Activated CD8-positive, alpha-beta memory T cell treated with anti-CD3 and anti-CD28 coated beads for 48 hours (primary cell): Measurements from ENCODE around the gene PGAP6.
"Not testable (repeated sequence)": the region's sequence is repeated elsewhere in the genome, so short reads cannot be mapped to it uniquely, and the experiment has no call there.

Experiments used
- DNase-seq, 3 experiments: peaks; one replicate each; pipeline ENCODE4 v3.0.0-alpha.2; 2020; ENCODE audit warnings: low read depth in 2 of 3, low spot score in 2 of 3

The PGAP6 gene

DNA sequence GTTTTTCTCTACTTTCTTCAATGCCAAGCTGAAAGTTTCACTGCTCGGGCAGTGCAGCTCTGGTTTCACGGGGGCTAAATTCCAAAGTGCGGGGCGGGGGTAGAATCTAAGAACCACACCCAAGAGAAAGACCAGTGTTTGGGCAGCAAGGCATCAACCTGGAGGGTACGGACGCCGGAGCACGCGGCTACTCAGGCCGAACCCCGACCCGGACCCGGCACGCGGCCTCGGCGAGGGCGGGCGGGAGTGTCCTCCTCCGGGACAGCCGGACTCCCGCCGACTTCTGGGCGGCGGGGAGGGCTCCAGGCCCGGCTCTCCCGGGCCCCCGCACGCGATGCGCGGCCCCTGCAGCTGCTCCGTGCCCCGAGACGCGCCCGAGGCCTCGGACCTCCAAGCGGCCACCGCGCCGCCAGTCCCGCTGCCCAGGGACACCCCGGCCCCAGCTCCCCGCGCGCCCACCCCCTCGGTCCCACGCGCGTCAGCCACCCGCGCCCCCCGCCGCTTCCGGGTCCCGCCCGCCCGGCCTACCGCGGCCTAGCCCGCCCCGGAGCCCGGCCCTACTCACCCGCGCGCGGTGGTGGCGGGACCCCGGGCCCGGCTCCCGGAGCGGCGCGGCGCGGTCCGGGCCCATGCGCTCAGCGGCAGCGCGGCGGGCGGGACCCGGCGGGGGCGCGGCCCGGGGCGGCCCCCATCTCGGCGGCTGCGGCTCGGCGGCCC lies 29.8 kb downstream of the PGAP6 start:
- no peak for DNase-seq

DNA sequence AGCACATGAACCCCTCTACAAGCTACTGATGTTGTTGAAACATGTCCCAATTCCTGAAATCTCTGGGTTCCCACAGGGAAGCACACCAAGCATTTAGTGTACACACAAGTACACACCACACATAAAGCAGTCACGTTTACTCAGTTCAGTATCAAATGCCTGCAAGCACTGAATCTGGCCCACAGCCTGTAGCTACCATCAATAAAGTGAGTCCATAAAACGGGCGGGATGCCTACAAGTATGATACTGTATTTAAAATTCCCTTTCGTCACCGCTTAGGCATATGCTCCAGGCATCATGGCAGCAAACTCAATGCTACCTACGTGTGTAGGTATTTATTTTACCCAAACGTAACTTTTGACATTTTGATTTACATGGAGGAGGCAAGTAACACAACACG lies 31.6 kb downstream of the PGAP6 start:
- DNase-seq: no peak

DNA sequence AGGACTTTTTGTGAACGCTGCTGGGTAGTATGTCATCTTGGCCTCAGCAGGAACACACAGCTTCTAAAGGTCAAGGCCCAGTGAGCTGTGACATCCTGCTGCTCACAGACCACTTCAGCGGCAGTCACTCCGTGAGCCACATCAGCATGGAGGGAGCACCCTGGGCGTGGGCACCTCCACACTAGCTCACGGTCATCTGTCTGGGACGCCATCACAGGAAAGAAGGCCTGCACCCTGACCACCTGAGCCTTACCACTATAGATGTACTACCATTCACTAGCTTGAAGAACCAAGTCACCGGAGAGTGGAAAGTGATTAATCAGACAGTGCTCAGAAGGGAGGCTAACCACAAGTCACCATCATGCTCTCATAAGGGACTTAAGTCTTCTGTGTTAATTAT lies 32.6 kb downstream of the PGAP6 start:
- no peak for DNase-seq

DNA sequence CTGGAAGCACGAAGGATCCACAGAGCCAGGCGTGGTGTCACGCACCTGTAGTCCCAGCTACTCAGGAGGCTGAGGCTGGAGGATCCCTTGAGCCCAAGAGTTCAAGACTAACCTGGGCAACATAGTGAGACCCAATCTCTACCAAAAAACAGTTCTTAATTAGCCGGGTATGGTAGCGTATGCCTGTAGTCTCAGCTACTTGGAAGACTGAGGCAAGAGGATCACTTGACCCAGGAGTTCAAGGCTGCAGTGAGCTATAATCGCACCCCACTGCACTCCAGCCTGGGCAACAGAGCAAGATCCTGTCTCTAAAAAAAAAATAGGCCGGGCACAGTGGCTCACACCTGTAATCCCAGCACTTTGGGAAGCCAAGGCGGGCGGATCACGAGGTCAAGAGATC lies 33.3 kb downstream of the PGAP6 start:
- not testable (repeated sequence) for DNase-seq

DNA sequence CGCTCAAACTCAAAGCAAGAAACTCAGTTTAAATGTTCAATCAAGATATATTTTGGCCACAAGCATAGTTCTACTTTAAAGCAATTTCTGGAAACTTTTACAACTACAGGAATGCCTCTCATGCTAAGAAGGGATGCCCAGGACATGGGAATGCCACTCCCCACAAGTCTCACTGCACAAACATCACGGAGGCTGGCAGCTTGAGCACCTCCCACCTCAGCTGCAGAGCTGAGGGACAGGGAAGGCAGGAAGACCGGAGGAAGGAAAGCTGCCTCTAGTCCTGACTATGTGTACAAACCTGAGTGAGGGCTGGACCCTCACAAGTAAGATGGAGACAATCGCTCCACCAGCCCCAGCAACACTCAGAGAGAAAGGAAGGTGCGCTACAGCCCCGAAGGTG lies 34.6 kb downstream of the PGAP6 start:
- DNase-seq: no peak

DNA sequence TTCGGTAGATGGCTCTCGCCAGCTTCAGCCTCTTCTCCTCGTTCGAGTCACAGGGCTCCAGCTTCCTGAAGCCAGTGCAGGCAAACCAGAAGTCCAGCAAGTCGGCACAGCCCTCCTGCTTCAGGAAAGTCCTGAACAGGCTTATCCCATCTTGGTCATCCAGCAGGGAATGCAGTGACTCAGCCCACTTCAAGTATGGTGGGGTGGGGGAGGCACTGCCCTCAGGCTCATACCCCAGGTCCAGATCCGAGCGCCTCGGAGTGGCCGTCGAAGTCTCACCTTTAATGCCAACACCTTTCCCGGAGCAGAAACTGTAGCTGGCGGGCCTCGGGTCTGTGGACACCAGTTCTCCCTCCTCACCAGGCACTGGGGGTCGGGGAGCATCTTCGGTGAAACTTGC lies 35.2 kb downstream of the PGAP6 start:
- DNase-seq: no peak

DNA sequence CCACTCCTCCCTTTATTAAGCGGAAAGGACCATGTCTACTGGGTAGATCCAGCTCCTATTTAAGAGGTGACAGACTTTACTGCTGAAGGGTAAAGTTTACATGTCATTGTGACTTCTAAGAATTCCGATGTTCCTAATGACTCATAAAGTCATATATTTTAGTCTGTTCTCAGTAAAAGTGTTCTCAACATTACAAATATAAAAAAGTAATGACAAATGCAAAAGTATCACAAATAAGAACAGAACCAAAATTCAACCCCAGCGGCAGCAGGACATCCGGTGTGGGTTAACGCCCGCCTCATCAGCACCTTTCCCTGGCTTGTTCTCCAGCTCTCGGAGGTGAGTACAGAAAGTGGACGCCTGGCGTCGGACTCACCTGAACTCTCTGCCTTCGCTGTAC lies 36.0 kb downstream of the PGAP6 start:
- no peak for DNase-seq

DNA sequence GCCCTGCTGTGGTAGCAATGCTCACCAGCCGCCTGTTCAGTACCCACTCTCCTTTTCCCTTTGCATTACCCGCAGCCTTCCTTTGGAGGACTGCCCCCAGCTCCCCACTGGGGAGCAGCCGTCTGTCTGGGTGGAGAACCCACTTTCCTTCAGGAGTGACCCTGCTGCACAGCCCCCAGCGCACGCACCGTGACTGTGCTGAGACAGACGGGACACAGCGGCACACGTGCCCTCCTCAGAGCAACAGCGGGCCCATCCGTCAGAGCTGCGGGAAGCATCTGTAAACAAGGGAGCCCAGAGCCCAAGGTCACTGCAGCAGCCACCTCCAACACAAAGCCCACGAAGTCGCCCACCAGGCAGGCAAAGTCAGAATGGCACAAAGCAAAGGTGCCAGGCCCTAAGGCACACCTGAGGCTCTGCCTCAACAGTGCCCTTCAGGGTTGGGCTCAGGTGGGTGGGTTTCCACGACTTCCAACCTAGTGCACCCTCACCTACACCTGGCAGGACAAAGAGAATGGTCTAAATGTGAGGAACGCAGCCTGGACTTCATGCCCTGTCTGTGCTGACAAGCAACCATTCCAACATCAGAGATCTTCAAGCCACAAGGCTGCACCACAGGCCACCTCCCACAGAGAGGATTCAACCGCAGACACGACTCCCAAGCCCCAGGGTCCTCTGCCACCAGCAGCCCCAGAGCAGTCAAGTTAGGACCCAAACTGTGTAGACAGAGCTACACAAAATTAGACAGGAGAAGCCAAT lies 39.1 kb downstream of the PGAP6 start:
- no peak for DNase-seq

DNA sequence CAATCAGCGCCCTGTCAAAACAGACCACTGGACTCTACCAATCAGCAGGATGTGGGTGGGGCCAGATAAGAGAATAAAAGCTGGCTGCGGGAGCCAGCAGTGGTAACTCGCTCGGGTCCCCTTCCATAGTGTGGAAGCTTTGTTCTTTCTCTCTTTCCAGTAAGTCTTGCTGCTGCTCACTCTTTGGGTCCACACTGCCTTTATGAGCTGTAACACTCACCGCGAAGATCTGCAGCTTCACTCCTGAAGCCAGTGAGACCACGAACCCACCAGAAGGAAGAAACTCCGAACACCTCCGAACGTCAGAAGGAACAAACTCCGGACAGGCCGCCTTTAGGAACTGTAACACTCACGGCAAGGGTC lies 39.8 kb downstream of the PGAP6 start:
- not testable (repeated sequence) for DNase-seq

DNA sequence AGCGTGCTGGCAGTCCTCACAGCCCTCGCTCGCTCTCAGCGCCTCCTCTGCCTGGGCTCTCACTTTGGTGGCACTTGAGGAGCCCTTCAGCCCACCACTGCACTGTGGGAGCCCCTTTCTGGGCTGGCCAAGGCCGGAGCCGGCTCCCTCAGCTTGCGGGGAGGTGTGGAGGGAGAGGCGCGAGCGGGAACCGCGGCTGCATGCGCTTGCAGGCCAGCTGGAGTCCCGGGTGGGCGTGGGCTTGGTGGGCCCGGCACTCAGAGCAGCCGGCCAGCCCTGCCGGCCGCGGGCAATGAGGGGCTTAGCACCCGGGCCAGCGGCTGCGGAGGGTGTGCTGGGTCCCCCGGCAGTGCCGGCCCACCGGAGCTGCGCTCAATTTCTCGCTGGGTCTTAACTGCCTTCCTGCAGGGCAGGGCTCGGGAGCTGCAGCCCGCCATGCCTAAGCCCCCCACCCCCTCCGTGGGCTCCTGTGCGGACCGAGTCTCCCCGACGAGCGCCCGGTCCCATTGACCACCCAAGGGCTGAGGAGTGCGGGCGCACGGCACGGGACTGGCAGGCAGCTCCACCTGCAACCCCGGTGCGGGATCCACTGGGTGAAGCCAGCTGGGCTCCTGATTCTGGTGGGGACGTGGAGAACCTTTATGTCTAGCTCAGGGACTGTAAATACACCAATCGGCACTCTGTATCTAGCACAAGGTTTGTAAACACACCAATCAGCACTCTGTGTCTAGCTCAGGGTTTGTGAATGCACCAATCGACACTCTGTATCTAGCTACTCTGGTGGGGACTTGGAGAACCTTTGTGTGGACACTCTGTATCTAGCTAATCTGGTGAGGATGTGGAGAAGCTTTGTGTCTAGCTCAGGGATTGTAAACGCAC lies 40.4 kb downstream of the PGAP6 start:
- DNase-seq: not testable (repeated sequence)

DNA sequence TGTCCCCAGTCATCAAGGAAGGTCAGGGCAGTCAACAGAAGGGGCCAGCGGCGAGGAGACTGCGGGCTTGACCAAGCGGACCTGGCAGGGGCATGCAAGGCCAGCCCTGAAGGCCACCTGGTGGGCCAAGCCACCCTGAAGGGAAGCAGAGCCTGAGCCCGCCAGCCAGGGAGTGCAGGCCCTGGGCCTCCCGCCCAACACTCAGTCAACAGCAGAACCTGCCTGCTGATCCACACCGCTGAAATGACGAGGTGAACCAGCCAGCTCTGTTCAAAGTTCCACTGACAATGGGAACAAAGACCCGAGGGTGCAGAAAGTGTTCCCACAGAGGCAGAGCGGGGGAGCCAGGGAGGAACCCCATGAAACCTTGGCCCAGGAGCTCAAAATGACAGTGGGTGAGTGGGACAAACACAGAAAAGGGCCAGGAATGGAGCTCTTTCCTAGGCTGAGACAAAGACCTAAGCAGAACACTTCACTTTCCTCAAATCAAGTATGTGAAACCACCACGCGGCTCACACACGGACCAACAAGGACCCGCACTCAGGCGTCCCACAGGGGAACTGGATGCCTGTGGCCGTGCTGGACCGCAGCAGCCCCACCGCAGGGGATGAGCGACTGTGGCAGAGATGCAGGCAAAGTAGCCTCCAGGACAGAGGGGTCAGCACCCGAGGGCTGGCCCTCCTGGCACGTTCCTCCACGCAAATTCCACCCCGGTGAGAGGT lies 41.2 kb downstream of the PGAP6 start:
- no peak for DNase-seq

DNA sequence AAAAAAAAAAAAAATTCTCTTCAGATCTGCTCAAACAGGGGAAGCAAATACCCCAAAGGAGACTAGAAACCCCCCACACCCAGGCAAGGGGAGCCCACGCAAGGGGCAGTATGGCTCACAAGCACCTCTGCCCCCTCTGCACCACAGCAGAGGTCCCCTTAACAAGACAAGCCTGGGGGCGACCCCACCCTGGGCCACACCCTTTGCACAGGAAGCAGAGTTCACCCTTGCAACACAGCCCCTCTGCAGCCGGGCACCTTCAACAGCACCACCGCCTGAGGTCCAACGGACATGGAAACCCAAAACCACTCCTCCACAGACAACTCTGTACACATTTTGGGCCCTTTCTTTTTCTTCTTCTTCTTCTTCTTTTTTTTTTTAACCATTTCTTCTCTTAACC lies 42.1 kb downstream of the PGAP6 start:
- DNase-seq: no peak

DNA sequence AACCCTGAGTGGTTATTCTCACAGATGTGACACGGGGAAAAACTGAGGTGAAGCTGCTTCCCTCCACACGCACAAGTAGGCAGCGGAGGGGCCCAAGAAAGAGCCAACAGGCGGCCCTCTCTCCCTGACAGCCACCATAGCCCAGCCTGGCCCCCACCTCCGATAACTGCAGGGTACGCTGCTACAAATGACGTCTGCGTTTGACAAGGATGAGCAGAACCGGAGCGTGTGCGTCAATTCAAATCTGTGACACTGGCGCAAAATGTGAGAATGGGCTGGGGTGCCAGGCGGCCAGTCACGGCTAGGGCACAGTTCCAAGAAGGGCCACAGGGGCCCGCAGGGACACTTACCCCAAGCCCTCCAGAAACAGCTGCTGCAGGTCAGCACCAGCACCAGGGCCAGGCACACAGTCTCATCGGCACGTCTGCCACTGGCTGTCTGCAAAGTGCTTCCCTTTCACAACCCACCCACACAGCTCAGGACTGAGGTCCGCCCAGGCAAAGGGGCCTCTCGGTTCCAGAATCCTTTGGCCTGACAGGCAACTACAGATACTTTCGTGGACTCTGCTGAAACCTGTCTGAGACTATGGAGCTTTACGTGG lies 43.7 kb downstream of the PGAP6 start:
- DNase-seq: no peak

DNA sequence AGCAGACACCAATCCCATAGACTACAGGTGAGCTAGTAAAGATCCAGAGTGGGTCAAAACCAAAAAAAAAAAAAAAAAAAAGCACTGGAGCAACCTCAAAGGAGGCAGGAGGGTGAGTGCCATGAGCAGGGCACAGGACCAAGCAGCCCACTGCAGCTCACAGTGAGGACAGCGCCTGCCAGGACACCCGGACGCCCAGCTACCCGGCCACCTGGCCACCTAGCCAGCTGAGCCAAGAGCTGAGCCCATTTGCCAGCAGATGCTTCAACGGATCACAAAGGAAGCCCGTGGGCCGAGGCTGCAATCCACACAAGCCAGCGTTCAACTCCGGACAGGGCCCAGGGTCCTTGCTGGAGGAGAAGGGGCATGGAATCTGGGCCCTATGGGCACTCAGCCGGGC lies 44.3 kb downstream of the PGAP6 start:
- DNase-seq: no peak

DNA sequence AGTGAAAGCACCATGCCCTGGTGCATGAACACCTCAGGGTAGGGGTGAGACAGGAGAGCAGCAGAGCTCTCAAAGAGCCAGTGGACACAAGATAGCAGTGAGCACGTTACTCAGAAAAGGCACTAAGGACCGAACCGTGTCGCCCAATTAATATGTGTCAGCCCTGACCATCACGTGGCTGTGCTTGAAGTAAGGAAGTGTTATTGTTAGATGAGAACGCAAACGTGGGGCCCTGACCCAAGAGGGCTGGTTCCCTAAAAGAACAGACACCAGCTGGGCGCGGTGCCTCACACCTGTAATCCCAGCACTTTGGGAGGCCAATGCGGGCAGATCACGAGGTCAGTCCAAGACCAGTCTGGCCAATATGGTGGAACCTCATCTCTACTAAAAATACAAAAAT lies 45.5 kb downstream of the PGAP6 start:
- DNase-seq: no peak

DNA sequence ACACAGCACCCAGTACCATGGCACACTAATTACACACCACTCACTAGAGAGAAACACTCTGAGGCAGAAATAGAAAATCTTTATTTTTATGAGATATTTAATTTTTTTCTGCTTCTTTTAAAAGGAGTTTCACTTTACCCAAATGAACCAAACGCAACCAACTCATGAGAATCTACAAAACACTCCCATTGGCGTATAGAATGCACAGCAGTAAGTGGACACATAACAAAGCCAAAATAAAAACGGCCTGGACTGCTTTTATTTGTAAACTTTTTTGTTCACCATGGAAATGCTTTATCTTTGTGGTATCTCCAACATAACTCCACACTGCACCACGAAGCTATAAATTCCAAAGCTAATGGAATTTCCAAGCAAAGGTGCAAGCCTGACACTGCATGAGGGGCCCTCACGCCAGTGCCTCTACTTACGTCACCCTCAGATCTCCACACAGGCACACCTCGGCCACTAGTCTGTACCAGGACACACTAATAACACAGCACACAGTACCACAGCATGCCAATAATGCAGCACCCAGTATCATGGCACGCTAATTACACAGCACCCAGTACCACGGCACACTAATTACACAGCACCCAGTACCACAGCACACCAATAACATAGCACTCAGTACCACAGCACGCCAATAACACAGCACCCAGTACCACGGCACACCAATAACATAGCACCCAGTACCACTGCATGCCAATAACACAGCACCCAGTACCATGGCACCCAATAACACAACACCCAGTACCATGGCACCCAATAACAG lies 46.7 kb downstream of the PGAP6 start:
- not testable (repeated sequence) for DNase-seq

DNA sequence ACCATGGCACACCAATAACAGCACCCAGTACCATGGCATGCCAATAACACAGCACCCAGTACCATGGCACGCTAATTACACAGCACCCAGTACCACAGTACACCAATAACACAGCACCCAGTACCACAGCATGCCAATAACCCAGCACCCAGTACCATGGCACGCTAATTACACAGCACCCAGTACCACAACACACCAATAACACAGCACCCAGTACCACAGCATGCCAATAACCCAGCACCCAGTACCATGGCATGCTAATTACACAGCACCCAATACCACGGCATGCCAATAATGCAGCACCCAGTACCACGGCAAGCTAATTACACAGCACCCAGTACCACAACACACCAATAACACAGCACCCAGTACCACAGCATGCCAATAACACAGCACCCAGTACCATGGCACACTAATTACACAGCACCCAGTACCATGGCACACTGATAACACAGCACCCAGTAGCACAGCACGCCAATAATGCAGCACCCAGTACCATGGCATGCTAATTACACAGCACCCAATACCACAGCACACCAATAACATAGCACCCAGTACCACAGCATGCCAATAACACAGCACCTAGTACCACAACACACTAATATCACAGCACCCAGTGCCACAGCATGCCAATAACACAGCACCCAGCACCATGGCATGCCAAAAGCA lies 47.5 kb downstream of the PGAP6 start:
- not testable (repeated sequence) for DNase-seq

DNA sequence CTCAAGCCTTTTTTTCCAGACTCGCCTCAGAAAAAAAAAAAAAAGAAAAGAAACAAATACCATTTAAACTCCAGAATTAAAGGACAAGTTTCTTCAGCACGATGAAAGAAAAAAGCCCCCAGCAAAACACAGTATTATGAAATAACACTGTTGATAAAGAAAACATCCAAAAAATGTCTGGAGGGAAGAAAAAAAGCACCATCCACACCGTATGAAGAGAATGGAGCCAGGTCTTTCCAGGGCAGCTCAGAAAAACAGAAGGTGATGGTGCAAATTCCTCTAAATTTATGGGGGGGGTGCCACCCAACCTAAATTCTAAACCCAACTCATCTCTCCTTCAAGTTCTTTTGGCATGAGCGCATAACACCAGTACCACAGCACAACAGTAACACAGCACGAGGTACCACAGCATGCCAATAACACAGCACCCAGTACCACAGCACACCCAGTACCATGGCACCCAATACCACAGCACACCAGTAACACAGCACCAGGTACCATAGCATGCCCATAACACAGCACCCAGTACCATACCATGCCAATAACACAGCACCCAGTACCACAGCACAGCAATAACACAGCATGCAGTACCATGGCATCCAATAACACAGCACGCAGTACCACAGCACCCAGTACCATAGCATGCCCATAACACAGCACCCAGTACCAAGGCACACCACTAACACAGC lies 48.2 kb downstream of the PGAP6 start:
- DNase-seq: no peak
